ENCODE data around the gene ADCY2. TPM values are rescaled to one million over a fixed set of nuclear protein-coding genes. Genes with fewer than 3 reads are reported as not detected.
A peak's percentile ranks its signal among the peaks of the same experiment; 100 is the strongest.

The ADCY2 gene
- total RNA-seq, 1 experiment from 2014 or later = 31.3 TPM

- peaks cover 5% of the 10 kb centered on the region; the same call in 1 of the 2 replicates for H3K4me1 ChIP-seq (ENCODE audit: insufficient read depth, low read length)
- no peak overlapping the region for H3K23ac ChIP-seq (ENCODE audit: insufficient read length, low read depth, low read length)
- H2BK5ac ChIP-seq (ENCODE audit: insufficient read length, low read length) = no peak overlapping the region
- no peak overlapping the region for H2BK20ac ChIP-seq (ENCODE audit: low read depth, low read length, poor library complexity, severe bottlenecking)
- no peak overlapping the region for H3T11ph ChIP-seq (ENCODE audit: low read length)
- no peak overlapping the region for H2BK120ac ChIP-seq (ENCODE audit: low read depth, low read length, poor library complexity, severe bottlenecking)
- no peak overlapping the region for H3K56ac ChIP-seq (ENCODE audit: insufficient read length, low read depth, low read length)
- WGBS (ENCODE audit: extremely low coverage, insufficient read length, low lambda C conversion rate) = no CpG with 5 or more reads among the region's 2 CpGs
- H3K23me2 ChIP-seq (ENCODE audit: insufficient read length, low read depth, low read length, poor library complexity, severe bottlenecking) = no peaks in the 10 kb centered on the region
- H3K27me3 ChIP-seq (ENCODE audit: insufficient read depth, low read length) = no peaks in the 10 kb centered on the region
- H3K79me1 ChIP-seq (ENCODE audit: insufficient read depth, low read depth, low read length, poor library complexity, severe bottlenecking) = no peaks in the 10 kb centered on the region
- H4K91ac ChIP-seq (ENCODE audit: insufficient read length, low read depth, low read length) = no peak overlapping the region
- no peak overlapping the region for H3K14ac ChIP-seq (ENCODE audit: insufficient read depth, low read length)
- no peak overlapping the region for H2BK15ac ChIP-seq (ENCODE audit: low read depth, low read length)
- Mint-ChIP-seq H3K4me3 (no peak overlapping the region), H3K27ac (peak overlapping the region in 1 of 3 experiments; percentile 28; a peak in 2 of 7 replicates), H3K4me1 (peaks cover 42 to 43% of the 10 kb centered on the region in 2 experiments), H3K9me3 (peaks cover 0 to 3% of the 10 kb centered on the region in 2 experiments; a peak in 2 of 5 replicates), H3K27me3 (ENCODE audit: low read depth) (no peaks in the 10 kb centered on the region), H3K36me3 (ENCODE audit: insufficient read depth in 1 of 3, low read depth in 3 of 3) (peaks cover 8 to 12% (median 8%) of the 10 kb centered on the region in 3 experiments)
- H3K18ac ChIP-seq (ENCODE audit: insufficient read length, low read depth, low read length) = no peak overlapping the region
- no peak overlapping the region for H3K4ac ChIP-seq (ENCODE audit: low read depth, low read length)
- H4K8ac ChIP-seq (replicated peaks; ENCODE audit: insufficient read length, low read depth, low read length) = no peak overlapping the region
- no peak overlapping the region for H3K9ac ChIP-seq (ENCODE audit: extremely low read depth, insufficient read length, low read length)
- no peak overlapping the region for H2AK5ac ChIP-seq (ENCODE audit: insufficient read length, low read length)
- H4K20me1 ChIP-seq (ENCODE audit: control insufficient read depth, insufficient read depth, insufficient read length) = no peaks in the 10 kb centered on the region
- TF ChIP-seq CTCF (conservative IDR thresholded peaks at IDR 0.05) = no peak
- no peak overlapping the region for H2AFZ ChIP-seq (ENCODE audit: low read length)
- no peak overlapping the region for H2BK12ac ChIP-seq (ENCODE audit: insufficient read length, low read depth, low read length)
- no peaks in the 10 kb centered on the region for H3K9me3 ChIP-seq (ENCODE audit: control insufficient read depth, low read depth, low read length)
- no peak overlapping the region for H4K5ac ChIP-seq (ENCODE audit: insufficient read length, low read depth, low read length)
- no peak for DNase-seq
- H3K27ac ChIP-seq (ENCODE audit: insufficient read length, low read depth, low read length) = no peak overlapping the region
- no peaks in the 10 kb centered on the region for H3K79me2 ChIP-seq (ENCODE audit: insufficient read depth, low read length)
- H3K4me2 ChIP-seq (ENCODE audit: insufficient read depth, insufficient read length, low read length) = no peak overlapping the region
Measured at GRCh38 chr5:7610531-7611177, 214.7 kb downstream of the ADCY2 start.

Measured in H9 (cell line).